Measurements from ENCODE around the gene DOCK2. TPM values are rescaled to one million over a fixed set of nuclear protein-coding genes. Genes with fewer than 3 reads are reported as not detected.

The DOCK2 gene
- total RNA-seq, 2 experiments from 2014 or later = 266 to 275 TPM

DNA sequence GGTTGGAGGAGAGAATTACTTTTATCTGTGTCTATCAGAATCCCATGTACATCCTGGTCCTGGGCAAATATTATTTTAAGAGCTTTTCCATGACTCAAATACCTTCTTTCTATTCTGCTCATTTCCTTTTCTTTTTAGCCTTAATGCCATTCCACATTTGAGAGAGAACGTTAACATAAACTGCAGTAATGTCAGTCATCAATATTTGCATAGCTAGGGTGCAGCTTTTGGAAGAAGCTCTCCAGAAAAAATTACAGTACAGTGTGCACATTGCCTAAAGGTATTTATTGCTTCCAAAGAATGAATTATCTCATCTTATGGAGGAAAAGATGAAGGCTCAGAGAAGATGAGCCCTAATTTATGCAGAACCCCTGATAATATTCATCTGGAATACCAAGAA lies 284.9 kb downstream of the DOCK2 start:
- Mint-ChIP-seq H3K9me3 (no peaks in the 10 kb centered on the region), H3K27ac (no peak overlapping the region), H3K4me3 (no peak overlapping the region), H3K36me3 (peaks cover 22% of the 10 kb centered on the region), H3K4me1 (no peaks in the 10 kb centered on the region), H3K27me3 (no peaks in the 10 kb centered on the region)
- DNase-seq (no peak), ATAC-seq (ENCODE audit: low read depth) (no peak)
- POLR2A ChIA-PET = no interaction called here

DNA sequence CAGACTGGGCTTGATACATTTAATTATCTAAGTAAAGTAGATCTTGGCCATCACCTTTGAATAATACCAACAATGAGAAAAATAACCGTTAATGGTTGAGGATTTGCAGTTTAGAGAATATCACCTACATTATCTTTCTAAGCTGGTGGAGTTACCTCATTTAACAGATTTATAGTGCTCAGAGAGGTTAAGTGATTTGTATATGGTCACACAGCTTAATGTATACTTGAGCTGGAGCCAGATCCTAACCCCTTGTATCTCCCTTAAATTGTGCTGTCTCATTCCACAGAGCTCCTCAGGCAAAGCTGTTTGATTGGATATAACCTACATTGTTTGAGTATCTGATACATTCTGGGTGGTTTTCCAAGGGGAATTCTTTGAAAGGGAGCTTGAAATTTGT lies 285.4 kb downstream of the DOCK2 start:
- Mint-ChIP-seq H3K36me3 (peaks cover 20% of the 10 kb centered on the region), H3K9me3 (no peaks in the 10 kb centered on the region), H3K27ac (no peak overlapping the region), H3K4me1 (no peaks in the 10 kb centered on the region), H3K4me3 (no peak overlapping the region), H3K27me3 (no peaks in the 10 kb centered on the region)
- POLR2A ChIA-PET = interaction anchor here (0.6 kb wide), 1 partner anchor 49 kb away, joined by 3 read pairs; no protein-coding TSS in a partner anchor
- DNase-seq (no peak), ATAC-seq (ENCODE audit: low read depth) (no peak)

DNA sequence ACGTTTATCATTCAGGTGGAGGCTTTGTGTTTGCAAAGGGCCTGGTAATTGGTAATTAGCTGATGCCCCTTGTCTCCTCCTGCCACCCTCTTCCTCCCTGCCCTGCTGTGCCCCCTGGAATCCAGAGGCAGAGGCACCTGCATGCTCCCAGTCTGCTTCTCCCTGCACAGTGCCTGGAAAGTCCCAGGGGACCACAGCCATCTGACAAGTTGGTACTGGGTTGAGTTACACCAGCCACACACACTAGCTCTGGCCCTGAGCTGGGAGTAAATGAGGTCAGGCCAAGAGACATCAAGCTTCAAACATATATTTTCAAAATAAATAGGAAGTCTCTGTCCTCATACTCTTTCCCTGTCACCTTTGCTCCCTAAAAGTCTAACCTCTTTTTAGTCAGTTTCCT lies 286.9 kb downstream of the DOCK2 start:
- POLR2A ChIA-PET = no interaction called here
- peaks cover 20% of the 10 kb centered on the region for H3K36me3 Mint-ChIP-seq
- H3K4me1 Mint-ChIP-seq = no peaks in the 10 kb centered on the region
- no peak overlapping the region for H3K4me3 Mint-ChIP-seq
- no peaks in the 10 kb centered on the region for H3K9me3 Mint-ChIP-seq
- no peak for DNase-seq
- no peaks in the 10 kb centered on the region for H3K27me3 Mint-ChIP-seq
- H3K27ac Mint-ChIP-seq = peak overlapping the region; percentile 21
- ATAC-seq (ENCODE audit: low read depth) = no peak

DNA sequence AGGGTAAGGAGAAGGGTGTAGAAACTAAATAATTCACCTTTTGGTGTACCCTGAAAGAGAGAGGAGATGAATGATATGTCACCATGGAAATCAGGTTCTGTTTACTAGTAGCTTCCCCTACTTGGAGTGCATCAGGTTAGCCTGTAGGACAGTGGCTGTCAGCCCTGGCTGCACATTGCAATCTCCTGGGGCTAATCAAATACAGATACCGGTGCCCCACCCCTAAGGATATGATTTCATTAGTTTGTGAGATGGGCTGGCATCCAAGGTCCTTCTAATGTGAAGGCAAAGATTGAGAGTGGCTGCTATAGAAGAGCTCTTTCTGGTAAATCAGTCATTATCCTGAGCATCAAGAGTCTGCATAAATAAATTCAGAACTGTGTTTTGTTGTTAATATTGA lies 296.1 kb downstream of the DOCK2 start:
- POLR2A ChIA-PET = no interaction called here
- Mint-ChIP-seq H3K4me1 (peaks cover 18% of the 10 kb centered on the region), H3K4me3 (no peak overlapping the region), H3K27ac (no peak overlapping the region), H3K36me3 (peaks cover 18% of the 10 kb centered on the region), H3K27me3 (no peaks in the 10 kb centered on the region), H3K9me3 (no peaks in the 10 kb centered on the region)
- ATAC-seq (ENCODE audit: low read depth) = no peak
- DNase-seq = no peak

DNA sequence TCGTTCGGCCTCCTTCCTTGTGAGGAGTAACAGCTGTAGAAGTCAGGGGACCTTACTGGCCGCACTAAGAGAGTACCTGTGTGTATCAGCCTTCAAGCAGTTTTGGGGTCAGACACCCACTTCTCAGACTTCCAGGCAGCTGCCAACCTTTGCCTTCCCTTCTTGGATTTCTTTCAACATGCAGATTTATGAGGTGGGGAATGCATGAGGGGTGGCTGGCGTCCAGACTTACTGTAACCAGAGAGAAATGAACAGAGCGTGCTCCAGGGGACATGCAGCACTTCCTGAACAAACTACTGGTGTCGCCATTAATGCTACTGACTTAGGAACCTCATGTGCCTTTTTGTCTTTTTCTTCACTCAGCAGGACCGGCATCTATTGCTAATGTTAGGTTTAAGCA lies 296.5 kb downstream of the DOCK2 start:
- peaks cover 18% of the 10 kb centered on the region for H3K36me3 Mint-ChIP-seq
- DNase-seq (no peak), ATAC-seq (ENCODE audit: low read depth) (no peak)
- H3K4me1 Mint-ChIP-seq = peaks cover 18% of the 10 kb centered on the region
- POLR2A ChIA-PET = no interaction called here
- H3K27ac Mint-ChIP-seq = peak overlapping the region; percentile 21
- no peaks in the 10 kb centered on the region for H3K27me3 Mint-ChIP-seq
- no peaks in the 10 kb centered on the region for H3K9me3 Mint-ChIP-seq
- no peak overlapping the region for H3K4me3 Mint-ChIP-seq

DNA sequence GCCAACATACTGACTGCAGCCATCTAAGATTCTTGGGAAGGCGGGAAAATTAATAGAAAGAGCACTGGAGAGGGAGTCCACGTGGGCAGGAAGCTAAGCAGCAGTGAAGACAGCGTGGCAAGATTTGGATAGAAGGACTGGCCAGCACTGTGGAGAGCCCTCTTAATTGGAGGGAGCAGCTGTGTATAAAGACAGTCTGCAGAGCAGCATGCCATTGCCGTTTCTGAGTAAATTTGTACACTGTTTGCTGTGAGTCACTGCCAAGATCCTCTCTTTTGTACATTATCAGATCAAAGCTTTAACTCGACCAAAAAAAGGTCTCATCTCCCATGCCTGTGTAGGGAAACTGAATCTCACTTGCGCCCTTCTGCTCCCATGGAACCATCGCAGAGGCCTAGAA lies 297.9 kb downstream of the DOCK2 start:
- no peak overlapping the region for H3K27ac Mint-ChIP-seq
- H3K4me1 Mint-ChIP-seq = peaks cover 18% of the 10 kb centered on the region
- no peak for DNase-seq
- no peaks in the 10 kb centered on the region for H3K9me3 Mint-ChIP-seq
- no peak for ATAC-seq (ENCODE audit: low read depth)
- H3K36me3 Mint-ChIP-seq = peaks cover 18% of the 10 kb centered on the region
- H3K4me3 Mint-ChIP-seq = no peak overlapping the region
- no peaks in the 10 kb centered on the region for H3K27me3 Mint-ChIP-seq
- POLR2A ChIA-PET = no interaction called here

DNA sequence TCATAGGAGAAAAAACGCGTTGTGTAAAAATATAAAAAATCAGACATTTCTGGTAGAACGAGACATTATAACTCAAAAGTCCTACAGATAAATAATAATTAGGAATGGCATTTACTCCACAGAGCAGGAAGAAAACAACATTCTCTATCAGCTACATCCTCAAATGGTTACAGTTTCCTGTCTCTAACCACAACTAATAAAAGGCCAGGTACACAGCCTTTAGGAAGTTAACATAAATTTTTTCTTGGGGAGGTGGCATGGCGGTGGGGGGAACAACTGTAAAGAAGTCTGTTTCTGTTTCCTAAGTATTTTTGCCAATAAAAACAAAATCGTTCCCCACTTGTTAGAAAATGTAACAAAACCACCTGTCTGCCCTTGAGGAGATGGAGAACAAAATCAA lies 298.7 kb downstream of the DOCK2 start:
- Mint-ChIP-seq H3K27me3 (no peaks in the 10 kb centered on the region), H3K9me3 (no peaks in the 10 kb centered on the region), H3K36me3 (peaks cover 16% of the 10 kb centered on the region), H3K4me1 (peaks cover 18% of the 10 kb centered on the region), H3K4me3 (no peak overlapping the region), H3K27ac (no peak overlapping the region)
- ATAC-seq (ENCODE audit: low read depth) = no peak
- no peak for DNase-seq
- POLR2A ChIA-PET = no interaction called here

DNA sequence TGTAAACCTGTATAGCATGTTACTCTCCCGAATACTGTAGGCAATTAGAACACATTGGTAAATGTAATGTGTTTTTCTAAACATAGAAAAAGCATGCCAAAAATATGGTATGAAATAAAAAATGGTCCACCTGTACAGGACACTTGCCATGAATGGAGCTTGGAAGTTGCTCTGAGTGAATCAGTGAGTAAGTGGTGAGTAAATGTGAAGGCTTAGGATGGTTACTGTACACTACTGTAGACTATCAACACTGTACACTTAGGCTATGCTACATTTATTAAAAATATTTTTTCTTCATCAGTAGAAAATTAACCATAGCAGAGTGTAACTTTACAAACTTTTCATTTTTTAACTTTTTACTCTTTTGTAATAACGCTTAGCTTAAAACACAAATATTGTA lies 301.4 kb downstream of the DOCK2 start:
- peaks cover 18% of the 10 kb centered on the region for H3K4me1 Mint-ChIP-seq
- no peak overlapping the region for H3K4me3 Mint-ChIP-seq
- peaks cover 9% of the 10 kb centered on the region for H3K36me3 Mint-ChIP-seq
- no peak overlapping the region for H3K27ac Mint-ChIP-seq
- ATAC-seq (ENCODE audit: low read depth) = no peak
- H3K27me3 Mint-ChIP-seq = no peaks in the 10 kb centered on the region
- POLR2A ChIA-PET = no interaction called here
- no peaks in the 10 kb centered on the region for H3K9me3 Mint-ChIP-seq
- no peak for DNase-seq

DNA sequence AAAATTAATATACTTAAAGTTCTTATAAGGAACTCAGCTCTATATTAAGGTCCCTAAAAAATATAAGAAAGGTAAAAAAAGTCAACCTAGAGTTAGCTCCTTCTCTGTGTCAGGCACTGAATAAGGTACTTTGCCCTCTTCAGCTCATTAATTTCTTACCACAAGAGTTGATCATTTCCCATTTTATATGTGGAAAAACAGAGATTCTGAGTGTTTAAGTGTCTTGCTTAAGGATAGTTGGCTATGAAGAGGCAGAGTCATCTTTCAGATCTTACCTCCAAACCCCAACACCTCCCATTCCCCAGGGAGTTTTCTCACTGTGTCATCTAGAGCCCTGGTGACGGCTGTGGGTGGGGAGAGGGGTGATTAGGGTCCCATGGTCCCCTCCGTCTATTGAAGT lies 302.7 kb downstream of the DOCK2 start:
- H3K4me1 Mint-ChIP-seq = peaks cover 19% of the 10 kb centered on the region
- H3K9me3 Mint-ChIP-seq = no peaks in the 10 kb centered on the region

DNA sequence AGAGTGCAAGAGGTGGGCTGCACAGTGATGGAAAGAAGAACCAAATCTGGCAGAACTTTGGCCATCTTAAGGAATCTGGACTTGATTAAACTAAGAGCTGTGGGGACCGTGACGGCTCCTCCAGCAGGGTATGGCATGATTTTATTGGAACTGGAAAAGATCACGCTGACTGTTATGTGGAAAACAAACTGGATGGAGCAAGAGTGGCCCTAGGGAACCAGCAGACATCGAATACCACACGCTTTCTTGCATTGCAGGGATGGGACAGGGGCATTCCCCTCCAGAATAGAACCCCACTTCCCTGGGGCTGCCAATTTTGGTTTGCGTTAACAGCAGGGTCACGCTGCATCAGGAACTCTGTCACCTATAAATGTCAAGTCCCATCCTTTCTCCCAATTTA lies 304.5 kb downstream of the DOCK2 start:
- H3K27ac Mint-ChIP-seq = no peak overlapping the region
- POLR2A ChIA-PET = no interaction called here

More for the DNA sequence above, 302.7 kb downstream of the DOCK2 start:
- ATAC-seq (ENCODE audit: low read depth) (no peak), DNase-seq (no peak)
- H3K27me3 Mint-ChIP-seq = no peaks in the 10 kb centered on the region
- no peak overlapping the region for H3K27ac Mint-ChIP-seq
- POLR2A ChIA-PET = no interaction called here
- H3K4me3 Mint-ChIP-seq = no peak overlapping the region
- peaks cover 5% of the 10 kb centered on the region for H3K36me3 Mint-ChIP-seq

DNA sequence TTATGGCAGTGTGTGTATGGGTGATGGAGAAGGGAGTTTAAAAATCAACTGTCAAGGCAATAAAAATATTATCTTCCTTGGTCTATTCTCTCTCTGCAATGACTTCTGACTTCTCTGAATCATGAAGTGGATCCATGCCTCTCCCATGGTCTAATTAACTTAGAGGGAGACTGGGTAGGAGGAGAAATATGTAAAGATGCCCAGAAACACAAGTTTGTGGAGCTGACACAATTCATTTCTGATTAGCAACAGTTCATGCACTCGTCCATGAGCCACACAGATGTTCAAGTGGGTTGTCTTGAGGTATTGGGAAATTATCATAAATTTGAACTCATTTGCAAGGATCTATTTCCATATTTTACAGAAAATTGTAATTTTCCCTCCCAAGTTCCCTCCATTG lies 305.1 kb downstream of the DOCK2 start:
- Mint-ChIP-seq H3K27me3 (no peaks in the 10 kb centered on the region), H3K27ac (no peak overlapping the region), H3K9me3 (no peaks in the 10 kb centered on the region), H3K36me3 (peaks cover 9% of the 10 kb centered on the region), H3K4me1 (peaks cover 9% of the 10 kb centered on the region), H3K4me3 (no peak overlapping the region)
- ATAC-seq (ENCODE audit: low read depth) (no peak), DNase-seq (no peak)
- POLR2A ChIA-PET = no interaction called here

More for the DNA sequence above, 304.5 kb downstream of the DOCK2 start:
- Mint-ChIP-seq H3K4me1 (peaks cover 9% of the 10 kb centered on the region), H3K36me3 (peaks cover 8% of the 10 kb centered on the region), H3K4me3 (no peak overlapping the region), H3K9me3 (no peaks in the 10 kb centered on the region), H3K27me3 (no peaks in the 10 kb centered on the region)
- ATAC-seq (ENCODE audit: low read depth) (no peak), DNase-seq (no peak)

DNA sequence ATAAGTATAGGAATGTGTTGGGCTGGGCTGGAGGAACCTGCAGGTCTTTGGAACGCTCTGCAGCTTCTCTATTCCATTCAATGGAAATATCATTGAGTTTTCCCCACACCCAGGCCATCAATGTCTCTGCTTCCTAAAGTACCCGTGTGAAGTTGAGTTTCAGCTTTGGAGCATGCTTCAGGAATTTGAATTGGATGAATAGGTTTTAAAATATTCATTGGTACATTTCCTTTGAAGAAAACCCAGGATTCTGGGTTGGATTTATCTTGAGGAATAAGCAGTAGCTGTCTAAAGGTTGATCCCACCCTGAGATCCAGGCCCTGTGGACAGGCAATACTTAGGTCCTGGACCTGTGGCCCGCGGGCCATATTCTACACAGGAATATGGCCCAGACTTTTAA lies 306.0 kb downstream of the DOCK2 start:
- Mint-ChIP-seq H3K4me3 (no peak overlapping the region), H3K36me3 (peaks cover 14% of the 10 kb centered on the region), H3K27ac (no peak overlapping the region), H3K9me3 (no peaks in the 10 kb centered on the region), H3K27me3 (no peaks in the 10 kb centered on the region), H3K4me1 (peaks cover 9% of the 10 kb centered on the region)
- ATAC-seq (ENCODE audit: low read depth) (no peak), DNase-seq (no peak)
- POLR2A ChIA-PET = no interaction called here

DNA sequence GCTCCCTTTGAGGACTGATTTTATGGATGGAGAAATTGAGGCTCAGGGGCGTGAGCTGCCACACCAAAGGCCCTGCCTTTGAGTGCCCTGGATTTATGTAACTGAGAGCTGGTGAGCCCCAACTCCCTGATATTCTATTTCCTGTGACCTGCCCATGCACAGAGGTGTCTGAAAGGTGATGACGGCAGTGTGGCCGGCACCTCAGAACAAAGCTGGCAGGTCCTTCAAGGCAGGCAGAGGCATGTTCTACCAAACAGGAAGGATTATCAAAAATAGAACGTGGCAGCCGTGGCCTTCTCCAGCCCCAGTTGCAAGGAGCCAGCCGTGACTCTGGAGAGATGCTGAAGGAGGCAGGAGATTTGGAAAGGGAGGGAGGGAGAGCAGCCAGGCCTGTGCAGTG lies 307.0 kb downstream of the DOCK2 start:
- H3K9me3 Mint-ChIP-seq = no peaks in the 10 kb centered on the region
- H3K27ac Mint-ChIP-seq = no peak overlapping the region
- H3K36me3 Mint-ChIP-seq = peaks cover 23% of the 10 kb centered on the region
- DNase-seq (no peak), ATAC-seq (ENCODE audit: low read depth) (no peak)
- POLR2A ChIA-PET = no interaction called here
- no peak overlapping the region for H3K4me3 Mint-ChIP-seq
- peaks cover 9% of the 10 kb centered on the region for H3K4me1 Mint-ChIP-seq
- no peaks in the 10 kb centered on the region for H3K27me3 Mint-ChIP-seq

DNA sequence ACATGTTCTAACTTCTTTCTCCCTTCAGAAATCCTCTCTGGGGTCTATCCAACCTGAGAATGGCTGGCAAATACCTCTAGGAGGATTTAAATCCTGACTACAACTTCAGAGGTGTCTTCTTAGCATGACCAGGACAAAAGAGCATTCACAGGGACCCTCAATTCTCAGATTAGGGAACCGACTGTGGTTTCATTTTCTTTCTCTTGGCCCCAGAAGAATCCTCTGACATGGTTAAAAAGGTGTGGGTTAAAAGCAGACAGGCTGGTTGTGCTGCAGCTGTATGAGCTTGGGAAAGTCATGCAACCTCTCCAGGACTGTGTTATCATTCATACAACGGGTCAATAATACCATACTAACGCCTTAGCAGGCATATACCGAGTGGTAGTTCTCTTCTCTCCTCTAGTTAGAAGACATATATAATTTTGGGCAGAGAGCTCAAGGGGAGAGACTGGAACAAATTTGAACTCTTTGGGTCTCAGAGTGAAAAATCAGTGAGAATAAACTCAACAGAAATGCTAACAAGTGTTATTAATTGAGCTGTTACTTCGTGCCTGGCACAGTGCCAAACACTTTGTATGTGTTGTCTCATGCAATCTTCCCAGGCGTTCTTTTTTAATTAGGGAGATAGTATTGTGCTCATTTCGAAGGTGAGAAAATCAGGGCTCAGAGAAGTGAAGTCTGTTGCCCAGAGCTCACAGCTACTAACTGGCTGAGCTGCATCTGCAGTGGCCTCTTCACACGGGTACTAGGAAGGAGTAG lies 308.0 kb downstream of the DOCK2 start:
- POLR2A ChIA-PET = no interaction called here
- H3K36me3 Mint-ChIP-seq = peaks cover 31% of the 10 kb centered on the region

More for the DNA sequence above, 308.0 kb downstream of the DOCK2 start:
- Mint-ChIP-seq H3K4me3 (no peak overlapping the region), H3K4me1 (peaks cover 10% of the 10 kb centered on the region), H3K27ac (no peak overlapping the region), H3K9me3 (no peaks in the 10 kb centered on the region), H3K27me3 (no peaks in the 10 kb centered on the region)
- DNase-seq (no peak), ATAC-seq (ENCODE audit: low read depth) (no peak)

Measured in activated naive CD8-positive, alpha-beta T cell treated with anti-CD3 and anti-CD28 coated beads, Interleukin-2, amount 10 ng/mL, durations not matched to agents 7 days and 5 days (primary cell).